Retinal pigment epithelial cell (primary cell): ENCODE measurements around the gene NBPF9.
"Not testable (repeated sequence)": the region's sequence is repeated elsewhere in the genome, so short reads cannot be mapped to it uniquely, and the experiment has no call there.

ENCODE experiments used
- DNase-seq: peaks from one replicate; pipeline ENCODE4 v3.0.0-alpha.2; 2010; ENCODE audit warnings: low read depth
- H3K4me3 ChIP-seq: 2 replicates; pipeline ENCODE4 v1.5.1; 2011; ENCODE audit warnings: mild to moderate bottlenecking, low read length, control low read depth, moderate library complexity

NBPF9 gene

DNA sequence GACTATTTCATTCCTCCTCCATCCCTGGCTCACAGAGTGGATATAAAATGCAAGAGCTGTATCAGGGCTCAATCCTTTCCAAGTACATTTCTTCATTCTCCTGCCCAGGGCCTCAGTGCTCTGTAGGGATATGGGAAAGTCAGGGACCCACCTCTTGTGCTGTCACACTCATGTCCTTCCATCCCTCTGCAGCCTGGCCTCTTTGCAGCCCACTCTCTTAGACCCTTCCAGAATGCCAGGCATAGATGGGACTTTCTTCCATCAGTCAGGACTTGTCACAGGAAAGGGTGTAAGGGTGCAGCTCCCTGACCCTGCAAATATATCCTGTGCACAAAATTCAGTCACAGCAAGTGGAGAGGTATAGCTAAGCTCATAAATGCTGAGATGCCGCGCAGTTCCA, 86.7 kb downstream of the NBPF9 start:
- H3K4me3 ChIP-seq, DNase-seq: not testable (repeated sequence)

DNA sequence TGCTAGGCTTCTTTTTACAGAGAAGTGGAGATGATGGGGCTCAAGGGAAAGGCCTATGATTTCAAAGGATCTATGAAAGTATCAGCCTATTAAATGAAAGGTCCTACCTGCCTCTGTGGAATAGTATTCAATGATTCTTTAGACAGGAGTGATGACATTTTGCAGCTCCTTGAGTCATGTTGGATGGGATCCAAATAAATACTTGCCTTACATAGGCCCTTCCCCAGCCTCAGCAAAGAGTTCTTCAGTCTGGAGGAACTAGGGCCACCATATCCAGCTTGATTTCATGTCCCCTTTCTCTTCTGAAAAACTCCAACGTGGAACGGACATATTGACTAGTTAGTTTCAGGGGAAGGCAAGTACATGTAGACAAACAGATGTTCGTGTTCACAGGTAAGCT, 87.8 kb downstream of the NBPF9 start:
- not testable (repeated sequence) for DNase-seq

DNA sequence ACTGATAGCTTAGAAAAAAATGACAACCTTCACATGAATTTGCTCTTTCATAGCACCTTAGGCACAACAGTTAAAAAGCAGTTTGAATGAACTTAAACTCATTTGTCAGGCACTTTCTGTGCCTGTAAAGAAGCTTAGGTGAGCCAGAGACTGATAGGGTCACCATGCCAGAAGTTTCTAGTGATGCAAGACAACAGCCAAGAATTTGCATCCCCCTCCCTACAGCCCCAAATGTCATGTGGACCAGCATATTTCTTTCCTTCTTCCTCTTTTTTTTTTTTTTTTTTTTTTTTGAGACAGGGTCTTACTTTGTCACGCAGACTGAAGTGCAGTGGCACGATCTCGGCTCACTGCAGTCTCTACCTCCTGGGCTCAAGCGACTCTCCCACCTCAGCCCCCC, 89.8 kb downstream of the NBPF9 start:
- not testable (repeated sequence) for DNase-seq, H3K4me3 ChIP-seq

More for the DNA sequence above, 87.8 kb downstream of the NBPF9 start:
- not testable (repeated sequence) for H3K4me3 ChIP-seq

DNA sequence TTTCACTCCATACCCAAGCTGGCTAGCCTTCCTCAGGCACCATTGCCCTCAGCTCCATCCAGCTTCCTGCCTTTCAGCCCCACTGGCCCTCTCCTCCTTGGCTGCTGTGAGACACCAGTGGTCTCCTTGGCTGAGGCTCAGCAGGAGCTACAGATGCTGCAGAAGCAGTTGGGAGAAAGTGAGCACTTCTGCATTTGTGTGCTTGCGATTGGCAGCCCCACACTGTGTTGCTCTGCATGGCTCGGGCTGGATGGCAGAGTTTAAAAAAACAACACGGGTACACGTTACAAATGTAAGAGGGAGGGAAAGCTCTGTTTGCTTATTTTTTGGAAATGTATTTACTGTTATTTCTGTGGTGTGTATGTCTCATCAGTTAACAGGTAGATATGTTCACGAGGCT, 90.8 kb downstream of the NBPF9 start:
- H3K4me3 ChIP-seq, result not testable (repeated sequence)

DNA sequence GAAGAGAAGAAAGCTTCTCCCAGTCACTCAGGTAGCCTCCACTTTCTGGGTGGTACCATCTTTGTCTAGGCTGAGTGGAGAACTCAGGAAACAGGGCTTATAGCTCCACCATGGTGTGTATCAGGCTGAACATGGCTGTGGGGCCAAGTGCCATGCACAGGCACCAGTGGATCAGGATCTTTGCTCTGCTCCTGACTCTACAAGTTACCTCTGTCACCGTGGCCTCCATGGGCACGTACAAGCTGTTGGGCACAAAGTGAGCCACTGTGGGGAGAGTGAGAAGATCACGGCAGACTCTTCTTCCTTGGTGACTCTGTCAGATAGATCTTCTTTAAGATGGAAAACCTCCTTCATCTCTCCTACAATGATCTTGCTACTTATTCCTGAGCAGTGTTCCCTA, 93.6 kb downstream of the NBPF9 start:
- not testable (repeated sequence) for DNase-seq

More for the DNA sequence above, 90.8 kb downstream of the NBPF9 start:
- DNase-seq, result not testable (repeated sequence)

DNA sequence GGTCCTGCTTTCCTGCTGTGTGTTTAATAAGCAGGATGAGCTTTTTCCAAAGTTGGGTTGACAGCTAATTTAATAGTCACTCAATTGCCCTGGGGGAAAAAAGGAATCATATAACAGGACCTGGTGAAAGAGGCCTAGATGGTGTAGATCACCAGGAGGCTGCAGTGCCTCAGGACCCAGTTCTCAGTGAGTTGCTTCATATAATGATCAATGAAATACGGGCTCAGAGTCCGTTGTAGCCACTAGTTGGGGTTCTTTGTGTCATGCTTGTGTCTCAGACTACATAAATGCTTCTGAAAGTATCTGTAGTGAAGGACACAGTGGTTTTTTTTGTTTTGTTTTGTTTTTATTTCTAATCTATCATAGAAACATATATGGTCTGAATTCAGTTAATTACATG, 94.6 kb downstream of the NBPF9 start:
- not testable (repeated sequence) for DNase-seq, H3K4me3 ChIP-seq

More for the DNA sequence above, 93.6 kb downstream of the NBPF9 start:
- not testable (repeated sequence) for H3K4me3 ChIP-seq

DNA sequence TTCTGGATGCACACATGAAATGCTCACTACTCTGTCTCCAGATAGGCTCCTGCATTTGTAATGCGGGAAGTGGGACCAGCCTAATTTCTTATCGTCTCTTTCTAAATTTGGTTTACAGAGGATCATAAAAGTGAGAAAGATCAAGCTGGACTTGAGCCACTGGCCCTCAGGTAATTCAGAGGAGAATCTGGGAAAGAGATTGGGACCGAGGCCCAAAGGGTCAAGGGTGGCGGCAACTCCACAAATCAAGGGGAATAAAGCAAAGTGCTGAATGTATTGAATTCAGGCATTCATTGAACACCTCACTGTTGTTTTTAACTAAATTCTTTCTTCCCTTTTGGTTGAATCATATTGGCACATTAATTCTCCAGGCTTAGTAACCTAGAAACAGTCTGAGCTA, 95.0 kb downstream of the NBPF9 start:
- DNase-seq, result not testable (repeated sequence)

More for the DNA sequence above, 95.0 kb downstream of the NBPF9 start:
- H3K4me3 ChIP-seq, result not testable (repeated sequence)
